ENCODE data around the gene PAK5.

DNA sequence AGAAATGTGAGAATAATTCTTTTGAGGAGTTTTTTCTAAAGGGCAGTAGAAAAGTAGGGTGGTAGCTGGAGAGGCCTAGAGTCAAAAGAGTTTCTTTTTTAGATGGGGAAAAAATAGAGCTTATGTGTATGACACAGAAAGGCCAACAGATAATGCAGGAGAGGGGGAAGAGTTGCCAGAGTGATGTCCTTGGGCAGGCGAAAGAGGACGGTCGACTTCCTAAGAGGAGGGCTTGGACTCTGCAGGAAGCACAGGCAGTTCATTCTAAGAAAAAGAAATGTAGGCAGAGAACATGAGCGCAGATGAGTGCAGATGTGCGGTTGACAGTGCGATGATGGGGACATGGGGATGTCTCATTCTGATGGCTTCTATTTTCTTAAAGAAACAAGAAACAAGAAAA is 68.9 kb downstream of the PAK5 start:
- TF ChIP-seq, protein P1, sequence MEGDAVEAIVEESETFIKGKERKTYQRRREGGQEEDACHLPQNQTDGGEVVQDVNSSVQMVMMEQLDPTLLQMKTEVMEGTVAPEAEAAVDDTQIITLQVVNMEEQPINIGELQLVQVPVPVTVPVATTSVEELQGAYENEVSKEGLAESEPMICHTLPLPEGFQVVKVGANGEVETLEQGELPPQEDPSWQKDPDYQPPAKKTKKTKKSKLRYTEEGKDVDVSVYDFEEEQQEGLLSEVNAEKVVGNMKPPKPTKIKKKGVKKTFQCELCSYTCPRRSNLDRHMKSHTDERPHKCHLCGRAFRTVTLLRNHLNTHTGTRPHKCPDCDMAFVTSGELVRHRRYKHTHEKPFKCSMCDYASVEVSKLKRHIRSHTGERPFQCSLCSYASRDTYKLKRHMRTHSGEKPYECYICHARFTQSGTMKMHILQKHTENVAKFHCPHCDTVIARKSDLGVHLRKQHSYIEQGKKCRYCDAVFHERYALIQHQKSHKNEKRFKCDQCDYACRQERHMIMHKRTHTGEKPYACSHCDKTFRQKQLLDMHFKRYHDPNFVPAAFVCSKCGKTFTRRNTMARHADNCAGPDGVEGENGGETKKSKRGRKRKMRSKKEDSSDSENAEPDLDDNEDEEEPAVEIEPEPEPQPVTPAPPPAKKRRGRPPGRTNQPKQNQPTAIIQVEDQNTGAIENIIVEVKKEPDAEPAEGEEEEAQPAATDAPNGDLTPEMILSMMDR (IDR thresholded peaks at IDR 0.05; ENCODE audit: insufficient read depth, low read length, poor library complexity, severe bottlenecking): no peak
- no peak for TF ChIP-seq EZH2phosphoT487 (conservative IDR thresholded peaks at IDR 0.05; ENCODE audit: low read length)

Data from SU-DHL-6 (cell line).